Ecto neural progenitor cell (in vitro differentiated cells): Measurements from ENCODE around the gene ECM2.

Experiments
- DNase-seq: peaks from one replicate; pipeline ENCODE4 v3.0.0-alpha.2; 2018; ENCODE audit warnings: low spot score

ECM2 gene

DNA sequence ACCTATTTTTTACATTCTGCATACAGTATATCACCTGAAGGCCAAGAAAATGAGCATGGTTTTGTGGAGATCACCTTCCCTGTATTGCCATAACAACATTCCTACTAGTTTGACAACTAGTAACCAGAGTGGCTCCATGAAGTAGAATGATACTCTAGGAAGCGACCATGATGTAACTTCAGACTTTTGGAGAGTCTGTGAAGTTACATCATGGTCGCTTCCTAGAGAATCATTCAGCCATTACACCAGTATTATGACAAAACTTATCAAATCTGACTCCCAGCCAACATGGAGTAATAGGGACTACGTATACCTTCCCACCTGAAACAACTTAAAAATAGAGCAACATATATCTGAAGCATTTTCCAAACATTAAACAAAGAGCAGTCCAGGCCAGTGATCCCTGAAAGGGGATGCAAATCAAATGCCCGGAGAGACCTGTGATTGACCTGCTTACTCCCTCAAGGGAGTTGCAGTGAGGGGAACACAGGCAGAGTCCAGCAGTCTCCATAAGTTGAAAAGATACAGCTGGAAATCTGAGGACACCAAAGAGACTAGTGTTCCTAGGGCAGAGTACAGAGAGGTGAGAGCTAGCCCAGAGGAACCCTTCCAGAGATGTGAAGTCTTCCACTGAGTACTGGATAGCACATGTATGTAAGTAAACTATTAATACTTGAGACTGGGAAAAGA, 7.8 kb downstream of the ECM2 start:
- no peak for DNase-seq

DNA sequence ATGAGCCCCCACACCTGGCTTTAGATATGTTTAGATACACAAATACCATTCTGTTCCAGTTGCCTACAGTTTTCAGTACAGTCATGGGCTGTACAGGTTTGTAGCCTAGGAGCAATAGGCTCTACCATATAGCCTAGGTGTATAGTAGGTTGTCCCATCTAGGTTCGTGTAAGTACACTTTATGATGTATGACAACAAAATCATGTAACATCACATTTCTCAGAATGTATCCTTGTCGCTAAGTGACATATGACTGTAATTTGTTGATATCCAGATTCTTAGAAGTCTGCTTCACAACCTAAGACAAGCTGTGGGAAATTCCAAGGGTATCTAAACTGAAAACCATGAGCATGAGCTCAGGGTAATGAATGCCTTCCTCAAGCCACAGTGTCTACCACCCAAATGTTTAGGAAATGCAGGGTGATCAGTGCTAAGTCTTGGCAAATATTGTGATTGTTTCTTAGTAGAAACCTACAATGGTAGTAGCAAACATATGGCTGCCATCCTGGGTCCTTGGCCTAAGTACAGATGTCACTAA, 8.4 kb downstream of the ECM2 start:
- no peak for DNase-seq

DNA sequence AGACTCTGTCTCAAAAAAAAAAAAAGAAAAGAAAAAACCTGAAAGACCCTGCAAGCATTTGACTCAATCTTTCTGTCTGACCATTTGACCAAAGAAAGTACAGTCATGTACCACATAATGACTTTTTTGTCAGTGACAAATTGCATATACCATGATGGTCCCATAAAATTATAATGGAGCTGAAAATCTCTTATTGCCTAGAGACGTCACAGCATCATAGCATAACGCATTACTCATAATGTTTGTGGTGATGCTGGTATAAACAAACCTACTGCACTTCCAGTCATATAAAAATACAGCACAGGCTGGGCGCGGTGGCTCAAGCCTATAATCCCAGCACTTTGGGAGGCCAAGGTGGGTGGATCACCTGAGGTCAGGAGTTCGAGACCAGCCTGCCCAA, 10.5 kb downstream of the ECM2 start:
- DNase-seq: no peak

DNA sequence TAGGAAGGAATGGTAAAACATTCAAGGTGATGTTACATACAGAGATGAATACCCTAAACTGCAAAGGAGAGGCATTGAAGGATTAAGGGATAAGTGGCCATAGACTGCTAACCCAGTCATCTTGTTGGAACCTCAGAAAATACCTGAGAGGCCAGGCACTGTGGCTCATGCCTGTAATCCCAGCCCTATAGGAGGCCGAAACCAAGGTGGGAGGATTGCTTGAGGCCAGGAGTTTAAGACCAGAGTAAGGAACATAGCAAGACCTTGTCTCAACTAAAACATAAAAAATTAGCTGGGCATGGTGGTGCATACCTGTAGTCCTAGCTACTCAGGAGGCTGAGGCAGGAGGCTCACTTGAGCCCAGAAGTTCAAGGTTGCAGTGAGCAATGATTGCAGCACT, 10.9 kb downstream of the ECM2 start:
- no peak for DNase-seq

DNA sequence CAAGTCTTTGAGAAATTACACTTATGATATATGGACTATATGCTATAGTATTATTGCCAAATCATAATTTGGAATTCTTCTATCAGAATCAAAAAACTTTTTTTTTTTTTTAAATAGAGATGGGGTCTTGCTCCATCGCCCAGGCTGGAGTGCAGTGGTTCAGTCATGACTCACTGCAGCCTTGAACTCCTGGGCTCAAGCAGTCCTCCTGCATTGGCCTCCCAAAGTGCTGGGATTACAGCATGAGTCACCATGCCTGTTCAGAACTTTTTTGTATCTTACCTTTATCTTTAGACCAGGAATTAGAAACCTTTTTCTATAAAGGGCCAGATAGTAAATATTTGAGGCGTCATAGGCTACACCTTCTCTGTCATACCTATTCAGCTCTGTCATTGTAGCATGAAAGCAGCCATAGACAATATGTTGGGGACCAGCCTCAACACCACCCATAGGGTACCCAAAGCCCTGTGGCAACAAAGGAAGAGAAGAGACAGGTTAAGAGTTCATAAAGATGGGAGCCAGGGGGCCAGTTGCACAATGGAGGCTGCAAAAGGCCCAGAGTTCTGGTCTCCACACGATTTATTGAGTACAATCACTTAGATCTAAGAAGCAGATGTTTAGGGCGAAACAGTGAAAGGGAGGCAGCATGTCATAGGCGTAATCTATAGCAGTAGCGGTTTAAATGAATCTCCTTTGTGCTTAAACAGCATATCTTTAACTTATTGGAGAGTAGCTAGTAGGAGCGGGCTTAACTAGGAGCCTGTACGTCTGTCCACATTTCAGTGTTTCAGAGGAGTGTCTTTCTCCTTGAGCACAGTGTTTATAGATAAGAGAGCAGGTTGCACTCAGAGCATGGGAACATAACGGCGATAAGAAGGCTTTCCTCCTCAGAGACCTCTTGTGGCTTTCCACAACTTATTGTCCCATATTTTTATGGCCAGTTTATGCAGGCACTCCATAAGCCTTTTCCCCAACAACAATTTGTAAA, 12.5 kb downstream of the ECM2 start:
- DNase-seq: no peak

- DNase-seq: no peak
These were observed 15.0 kb downstream of the ECM2 start for GRCh38 chr9:92520837-92521236.

- DNase-seq: no peak
These were observed 17.6 kb downstream of the ECM2 start for GRCh38 chr9:92518199-92518598.

DNA sequence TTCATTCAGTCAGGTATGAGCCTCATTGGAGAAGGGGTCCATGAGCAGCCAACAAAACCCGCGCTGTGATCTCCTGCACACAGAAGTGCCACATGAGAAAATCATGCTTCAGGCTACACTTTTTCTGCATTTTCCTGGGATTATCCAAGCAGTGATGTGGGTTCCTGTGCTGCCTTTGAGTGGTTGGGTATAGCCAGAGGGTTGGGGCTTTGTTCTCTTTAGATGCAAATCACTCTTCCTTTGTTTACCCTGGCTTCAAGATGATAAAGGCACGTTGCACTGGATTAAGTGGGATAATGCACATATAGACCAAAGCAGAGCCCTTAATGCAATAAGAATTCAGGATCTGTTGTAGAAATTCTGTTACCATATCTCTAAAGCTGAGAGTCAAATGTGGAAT, 18.7 kb downstream of the ECM2 start:
- no peak for DNase-seq

DNA sequence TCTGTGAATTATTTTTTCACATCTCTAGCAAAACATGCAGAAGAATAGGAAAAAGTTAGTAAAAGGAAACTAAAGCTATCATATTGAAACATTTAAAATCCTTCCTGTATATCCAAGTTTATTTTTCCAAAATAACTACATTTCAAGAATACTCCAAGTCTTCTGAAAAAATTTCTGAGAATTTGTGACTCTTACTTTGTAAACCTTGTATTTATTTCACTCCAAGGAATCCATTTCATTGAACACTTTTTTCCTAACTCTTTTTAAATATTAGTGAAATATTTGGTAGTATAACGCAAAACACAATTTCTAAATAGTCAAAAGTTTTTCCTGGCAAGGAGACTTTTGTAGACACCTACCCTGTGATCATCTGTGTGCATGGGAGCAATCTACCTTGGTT, 19.3 kb downstream of the ECM2 start:
- no peak for DNase-seq

- no peak for DNase-seq
These were observed 21.2 kb downstream of the ECM2 start for GRCh38 chr9:92514635-92515034.

- no peak for DNase-seq
These were observed 22.4 kb downstream of the ECM2 start for GRCh38 chr9:92513349-92513748.

GRCh38 chr9:92512622-92513021, 23.2 kb downstream of the ECM2 start:
- no peak for DNase-seq

GRCh38 chr9:92510747-92511146, 25.0 kb downstream of the ECM2 start:
- DNase-seq: no peak

- DNase-seq: no peak
These were observed 26.7 kb downstream of the ECM2 start for GRCh38 chr9:92509050-92509449.

- DNase-seq: no peak
These were observed 27.6 kb downstream of the ECM2 start for GRCh38 chr9:92508018-92508820.

- DNase-seq: no peak
These were observed 28.3 kb downstream of the ECM2 start for GRCh38 chr9:92507496-92507895.

DNA sequence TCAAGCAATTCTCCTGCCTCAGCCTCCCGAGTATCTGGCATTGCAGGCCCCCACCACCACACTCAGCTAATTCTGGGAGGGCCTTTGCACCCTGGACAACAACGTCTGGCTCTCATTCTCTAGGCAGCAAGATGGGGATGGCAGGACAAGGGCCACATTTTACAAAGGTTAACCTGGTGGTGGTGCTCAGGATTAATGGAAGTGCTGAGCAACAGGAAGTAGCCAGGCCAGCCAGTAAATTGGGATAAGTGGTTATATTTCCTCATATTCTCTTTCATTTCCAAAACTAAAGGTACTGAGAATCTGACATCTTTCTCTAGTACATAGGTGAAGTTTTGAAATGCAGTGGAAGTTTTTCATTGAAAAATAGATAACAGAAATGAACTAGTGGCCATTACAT, 28.8 kb downstream of the ECM2 start:
- DNase-seq: no peak

GRCh38 chr9:92506184-92506857, 29.5 kb downstream of the ECM2 start:
- no peak for DNase-seq

DNA sequence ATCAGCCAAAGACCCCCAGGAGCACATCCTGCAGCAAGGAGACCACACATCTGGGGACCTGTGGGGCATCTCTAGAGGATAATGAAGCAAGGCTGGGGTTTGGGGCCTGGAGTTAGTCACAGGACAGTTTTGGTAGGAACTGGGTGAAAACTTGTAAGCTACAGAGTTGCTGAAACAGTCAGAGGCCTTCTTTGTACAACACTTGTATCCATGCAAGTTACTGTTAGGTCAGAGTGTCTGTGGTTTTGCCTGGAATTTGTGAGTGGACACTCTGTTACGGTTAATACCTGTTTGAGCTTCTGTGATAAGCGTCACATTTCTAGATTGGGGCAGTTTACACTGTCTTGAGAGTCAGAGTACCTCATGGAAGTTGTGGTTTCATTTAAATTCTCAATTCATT, 30.9 kb downstream of the ECM2 start:
- no peak for DNase-seq

GRCh38 chr9:92503156-92503555, 32.6 kb downstream of the ECM2 start:
- no peak for DNase-seq

GRCh38 chr9:92501671-92502393, 34.0 kb downstream of the ECM2 start:
- peak; percentile 55 for DNase-seq
